Lung (tissue), 12 donors: Measurements from ENCODE around the gene FBXO36. TPM values are rescaled to one million over a fixed set of nuclear protein-coding genes. Genes with fewer than 3 reads are reported as not detected.

Experiments
- ATAC-seq: fragments of 200-7000 bp; cut with Tn5 transposase; one replicate; pipeline ENCODE4 v1.9.1; 2020; ENCODE audit warnings: moderate number of reproducible peaks; ENCODE audit not compliant: insufficient read depth, low FRiP score
- DNase-seq, 3 donors: peaks; one replicate each; pipeline ENCODE4 v3.0.0-alpha.2; 2013 to 2017
- H3K27ac ChIP-seq, 2 donors: one replicate each; pipeline ENCODE4 v1.5.1; 2013; ENCODE audit warnings: mild to moderate bottlenecking in 2 of 2, moderate library complexity in 2 of 2, control low read depth in 1 of 2, inconsistent platforms in 1 of 2, low read depth in 1 of 2, low read length in 1 of 2
- H3K27me3 ChIP-seq, 3 donors: one replicate each; pipeline ENCODE4 v1.5.1; 2013; ENCODE audit warnings: low read length in 2 of 3; ENCODE audit not compliant: control insufficient read depth in 3 of 3, insufficient read depth in 3 of 3
- H3K36me3 ChIP-seq, 4 donors: one replicate each; pipeline ENCODE4 v1.5.1; 2013; ENCODE audit warnings: low read length in 4 of 4, mild to moderate bottlenecking in 1 of 4, moderate library complexity in 1 of 4; ENCODE audit not compliant: control insufficient read depth in 4 of 4, insufficient read depth in 4 of 4
- H3K4me1 ChIP-seq, 5 donors: one replicate each; pipeline ENCODE4 v1.5.1; 2013; ENCODE audit warnings: low read length in 5 of 5, mild to moderate bottlenecking in 2 of 5, moderate library complexity in 1 of 5; ENCODE audit not compliant: control insufficient read depth in 5 of 5, insufficient read depth in 5 of 5
- H3K4me3 ChIP-seq: one replicate; pipeline ENCODE4 v1.5.1; 2013; ENCODE audit warnings: mild to moderate bottlenecking, control low read depth, moderate library complexity
- H3K9ac ChIP-seq, 2 donors: one replicate each; pipeline ENCODE4 v1.5.1; 2013; ENCODE audit warnings: low read length in 2 of 2, control low read depth in 1 of 2; ENCODE audit not compliant: insufficient read depth in 1 of 2
- H3K9me3 ChIP-seq, 4 donors: one replicate each; pipeline ENCODE4 v1.5.1; 2013; ENCODE audit warnings: low read length in 3 of 4, mild to moderate bottlenecking in 1 of 4, moderate library complexity in 1 of 4; ENCODE audit not compliant: control insufficient read depth in 4 of 4, insufficient read depth in 3 of 4
- WGBS, 2 donors: extraction: QIAGEN DNeasy Blood & Tissue Kit; methylation state at CpG; one replicate each; pipeline ENCODE4 v1.1.7; 2013; 5-methylcytosine and 5-hydroxymethylcytosine counted together
- polyA plus RNA-seq, 2 donors: library from polyadenylated mRNA; stranded (reverse); fragments of 200-250 nt; gene quantifications; one replicate each; pipeline ENCODE4 v1.2.1, GENCODE V29; 2013
- total RNA-seq, 2 donors: library from RNA; depleted of rRNA in 1 of 2; stranded (reverse); fragments of >200 nt in 1 of 2; gene quantifications; one replicate each; pipeline ENCODE4 v1.2.1, GENCODE V29; 2014 to 2021
- TF ChIP-seq, protein P1 (sequence below): IDR thresholded peaks from 2 replicates; pipeline ENCODE4 v1.5.1; 2012; ENCODE audit warnings: mild to moderate bottlenecking; ENCODE audit errors: control extremely low read depth, extremely low read depth
- donor health status: control.
- donor health status: control.
- donor health status: Bipolar disorder and iron deficiency.
- donor health status: healthy.
- donor health status: DM: yes; HTN: yes; CAD: no.

FBXO36 gene
- total and polyA plus RNA-seq, 4 donors: 2.2 to 9.3 (median 4.4) TPM

DNA sequence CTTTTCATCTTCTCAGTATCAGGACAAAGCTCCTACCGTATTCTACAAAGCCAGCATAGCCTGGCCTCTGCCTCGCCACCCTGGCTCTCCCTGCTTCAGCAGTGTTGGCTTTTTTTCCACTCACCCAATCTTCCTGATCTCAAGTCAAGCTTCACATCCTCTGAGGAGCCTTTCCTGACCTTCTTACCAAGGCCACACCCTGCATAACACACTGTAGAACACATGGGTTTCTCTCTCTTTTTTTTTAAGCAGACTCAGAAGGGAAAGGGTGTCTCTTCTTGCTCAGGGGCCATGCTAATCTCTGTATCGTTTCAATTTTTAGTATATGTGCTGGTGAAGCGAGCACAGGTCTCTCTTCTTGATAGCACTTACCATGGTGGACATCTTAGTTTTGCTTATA lies 15.2 kb downstream of the FBXO36 start:
- ATAC-seq: no peak
- Histone ChIP-seq H3K9ac (no peak overlapping the region), H3K27me3 (no peaks in the 10 kb centered on the region), H3K4me1 (no peaks in the 10 kb centered on the region), H3K36me3 (peaks cover 0 to 9% (median 2%) of the 10 kb centered on the region in 4 donors), H3K27ac (no peak overlapping the region), H3K9me3 (peaks cover 0 to 3% (median 0%) of the 10 kb centered on the region in 4 donors), H3K4me3 (no peak overlapping the region)
- DNase-seq: no peak
- TF ChIP-seq, protein P1, sequence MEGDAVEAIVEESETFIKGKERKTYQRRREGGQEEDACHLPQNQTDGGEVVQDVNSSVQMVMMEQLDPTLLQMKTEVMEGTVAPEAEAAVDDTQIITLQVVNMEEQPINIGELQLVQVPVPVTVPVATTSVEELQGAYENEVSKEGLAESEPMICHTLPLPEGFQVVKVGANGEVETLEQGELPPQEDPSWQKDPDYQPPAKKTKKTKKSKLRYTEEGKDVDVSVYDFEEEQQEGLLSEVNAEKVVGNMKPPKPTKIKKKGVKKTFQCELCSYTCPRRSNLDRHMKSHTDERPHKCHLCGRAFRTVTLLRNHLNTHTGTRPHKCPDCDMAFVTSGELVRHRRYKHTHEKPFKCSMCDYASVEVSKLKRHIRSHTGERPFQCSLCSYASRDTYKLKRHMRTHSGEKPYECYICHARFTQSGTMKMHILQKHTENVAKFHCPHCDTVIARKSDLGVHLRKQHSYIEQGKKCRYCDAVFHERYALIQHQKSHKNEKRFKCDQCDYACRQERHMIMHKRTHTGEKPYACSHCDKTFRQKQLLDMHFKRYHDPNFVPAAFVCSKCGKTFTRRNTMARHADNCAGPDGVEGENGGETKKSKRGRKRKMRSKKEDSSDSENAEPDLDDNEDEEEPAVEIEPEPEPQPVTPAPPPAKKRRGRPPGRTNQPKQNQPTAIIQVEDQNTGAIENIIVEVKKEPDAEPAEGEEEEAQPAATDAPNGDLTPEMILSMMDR: no peak
- 93 to 94% methylated on average over 4 of the region's 4 CpGs for WGBS, 2 donors

DNA sequence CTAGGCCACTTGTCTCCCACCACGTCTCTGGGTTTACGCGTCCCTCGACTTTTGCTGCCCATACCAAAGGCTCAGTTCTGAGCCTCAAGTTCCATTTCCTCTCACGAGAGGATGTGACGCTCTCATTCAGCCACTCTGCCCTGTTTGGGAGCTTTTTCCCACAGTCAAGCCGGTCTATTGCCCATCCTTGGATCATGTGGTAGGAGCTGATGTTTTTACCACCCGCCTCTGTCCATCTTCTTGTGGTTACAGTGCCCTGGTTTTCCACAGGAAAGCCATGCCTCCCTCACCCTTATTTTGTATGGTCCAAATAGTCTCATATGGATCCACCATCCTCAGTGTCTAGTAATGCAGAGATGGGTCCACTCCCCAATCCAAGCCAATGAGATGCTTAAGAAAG lies 20.4 kb downstream of the FBXO36 start:
- H3K27ac ChIP-seq: no peak overlapping the region
- H3K36me3 ChIP-seq: no peaks in the 10 kb centered on the region
- H3K9ac ChIP-seq: no peak overlapping the region
- no peak overlapping the region for H3K4me3 ChIP-seq
- no peak for DNase-seq
- no peaks in the 10 kb centered on the region for H3K27me3 ChIP-seq
- ATAC-seq: no peak
- TF ChIP-seq, protein P1: no peak
- H3K9me3 ChIP-seq: no peaks in the 10 kb centered on the region
- H3K4me1 ChIP-seq: no peaks in the 10 kb centered on the region
- 96% methylated on average over 8 of the region's 8 CpGs for WGBS, 2 donors

DNA sequence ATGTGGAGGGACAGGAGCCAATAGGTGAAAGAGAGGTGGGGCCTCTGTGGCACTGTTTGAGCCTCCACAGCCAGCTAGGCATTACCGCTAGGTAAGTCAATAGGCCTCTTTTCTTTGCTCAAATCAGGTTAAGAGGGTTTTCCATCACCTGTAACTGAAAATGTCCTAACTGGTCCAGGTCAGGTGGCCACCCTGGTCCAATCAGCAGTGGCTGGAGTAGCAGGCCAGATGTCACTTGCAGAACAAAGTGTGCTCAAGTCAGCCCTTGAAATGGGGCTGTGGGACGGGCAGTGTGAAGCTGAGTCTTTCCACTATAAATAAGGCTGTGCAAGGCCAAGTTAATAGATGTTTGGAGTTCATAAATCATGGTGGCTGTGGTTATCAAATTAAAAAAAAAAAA lies 20.9 kb downstream of the FBXO36 start:
- TF ChIP-seq, protein P1: no peak
- Histone ChIP-seq H3K4me3 (no peak overlapping the region), H3K9ac (no peak overlapping the region), H3K36me3 (no peaks in the 10 kb centered on the region), H3K9me3 (no peaks in the 10 kb centered on the region), H3K4me1 (no peaks in the 10 kb centered on the region), H3K27ac (no peak overlapping the region), H3K27me3 (no peaks in the 10 kb centered on the region)
- 94 to 97% methylated on average over 2 of the region's 2 CpGs for WGBS, 2 donors
- no peak for DNase-seq
- no peak for ATAC-seq

DNA sequence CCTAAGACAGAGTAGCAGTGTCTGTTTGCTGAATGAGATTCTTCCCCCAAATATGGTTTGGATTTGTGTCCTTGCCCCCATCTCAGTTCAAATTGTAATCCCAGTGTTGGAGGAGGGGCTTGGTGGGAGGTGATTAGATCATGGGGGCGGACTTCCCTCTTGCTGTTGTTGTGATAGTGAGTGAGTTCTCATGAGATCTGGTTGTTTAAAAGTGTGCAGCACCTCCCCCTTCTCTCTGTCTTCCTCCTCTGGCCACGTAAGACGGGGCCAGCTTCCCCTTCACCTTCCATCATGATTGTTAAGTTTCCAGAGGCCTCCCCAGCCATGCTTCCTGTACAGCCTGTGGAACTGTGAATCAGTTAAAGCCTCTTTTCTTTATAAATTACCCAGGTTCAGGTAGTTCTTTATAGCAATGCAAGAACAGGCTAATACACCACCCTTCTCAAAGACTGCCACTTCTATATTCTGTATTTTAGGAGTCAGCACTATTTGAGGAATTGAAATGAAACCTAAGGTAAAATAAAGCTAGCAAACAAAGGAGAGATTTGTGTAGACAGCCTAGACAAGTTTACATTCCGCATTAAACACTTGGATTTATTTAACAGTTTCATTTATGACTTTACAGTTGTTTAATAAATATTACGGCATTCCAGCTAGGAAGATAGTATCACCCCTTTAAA lies 21.6 kb downstream of the FBXO36 start:
- DNase-seq (no peak), ATAC-seq (no peak)
- TF ChIP-seq, protein P1: no peak
- Histone ChIP-seq H3K4me3 (no peak overlapping the region), H3K9ac (no peak overlapping the region), H3K27me3 (no peaks in the 10 kb centered on the region), H3K4me1 (no peaks in the 10 kb centered on the region), H3K9me3 (no peaks in the 10 kb centered on the region), H3K36me3 (no peaks in the 10 kb centered on the region), H3K27ac (no peak overlapping the region)
- 59 to 81% methylated on average over 5 of the region's 5 CpGs for WGBS, 2 donors
